Measurements from ENCODE around the gene AGPAT1. TPM values are rescaled to one million over a fixed set of nuclear protein-coding genes. Genes with fewer than 3 reads are reported as not detected.
A peak's percentile ranks its signal among the peaks of the same experiment; 100 is the strongest.

Gene AGPAT1
- polyA plus RNA-seq, 1 experiment, result 158 TPM

- Histone ChIP-seq H3K36me3 (ENCODE audit: control insufficient read depth, insufficient read depth, low read length) (peaks cover 3% of the 10 kb centered on the region), H3K4me3 (ENCODE audit: low read depth, low read length) (peak overlapping the region; percentile 79), H3K27me3 (ENCODE audit: control insufficient read depth, insufficient read depth, low read length) (no peaks in the 10 kb centered on the region)
- TF ChIP-seq CTCF (IDR thresholded peaks at IDR 0.05; ENCODE audit: insufficient read depth, low read depth, low read length), result no peak
- CTCF ChIA-PET, result interaction anchor here (0.8 to 5.0 kb wide), 6 partner anchors 9 to 119 kb away, joined by 3 to 51 read pairs (median 3); no protein-coding TSS in a partner anchor
- POLR2A ChIA-PET, result no interaction called here
- no peak for DNase-seq (ENCODE audit: low read depth)
Observed at GRCh38 chr6:32126880-32127279, 49.0 kb downstream of the AGPAT1 start.

- POLR2A ChIA-PET, result no interaction called here
- DNase-seq (ENCODE audit: low read depth), result no peak
- no peak for TF ChIP-seq CTCF (IDR thresholded peaks at IDR 0.05; ENCODE audit: insufficient read depth, low read depth, low read length)
- H3K36me3 ChIP-seq (ENCODE audit: control insufficient read depth, insufficient read depth, low read length), result peaks cover 14% of the 10 kb centered on the region
- CTCF ChIA-PET, result no interaction called here
- H3K4me3 ChIP-seq (ENCODE audit: low read depth, low read length), result no peak overlapping the region
- no peaks in the 10 kb centered on the region for H3K27me3 ChIP-seq (ENCODE audit: control insufficient read depth, insufficient read depth, low read length)
Observed at GRCh38 chr6:32123681-32124080, 52.2 kb downstream of the AGPAT1 start.

- ChIA-PET CTCF (interaction anchor here (1.1 to 5.2 kb wide), 4 partner anchors 8 to 135 kb away, joined by 3 to 51 read pairs (median 18); partner anchors contain the start of genes ATF6B and FKBPL), POLR2A (no interaction called here)
- TF ChIP-seq CTCF (IDR thresholded peaks at IDR 0.05; ENCODE audit: insufficient read depth, low read depth, low read length), result no peak
- DNase-seq (ENCODE audit: low read depth), result no peak
- Histone ChIP-seq H3K27me3 (ENCODE audit: control insufficient read depth, insufficient read depth, low read length) (no peaks in the 10 kb centered on the region), H3K36me3 (ENCODE audit: control insufficient read depth, insufficient read depth, low read length) (peaks cover 27% of the 10 kb centered on the region), H3K4me3 (ENCODE audit: low read depth, low read length) (no peak overlapping the region)
Observed at GRCh38 chr6:32120573-32121059, 55.3 kb downstream of the AGPAT1 start.

GRCh38 chr6:32118782-32119628, 56.9 kb downstream of the AGPAT1 start:
- H3K4me3 ChIP-seq (ENCODE audit: low read depth, low read length), result no peak overlapping the region
- CTCF ChIA-PET, result interaction anchor here (0.6 to 5.2 kb wide), 30 partner anchors 8 to 251 kb away, joined by 3 to 51 read pairs (median 5); partner anchors contain the start of genes AGPAT1, ATF6B, EGFL8 and FKBPL
- POLR2A ChIA-PET, result no interaction called here
- TF ChIP-seq CTCF (IDR thresholded peaks at IDR 0.05; ENCODE audit: insufficient read depth, low read depth, low read length), result peak; percentile 96
- no peak for DNase-seq (ENCODE audit: low read depth)
- H3K27me3 ChIP-seq (ENCODE audit: control insufficient read depth, insufficient read depth, low read length), result no peaks in the 10 kb centered on the region
- peaks cover 27% of the 10 kb centered on the region for H3K36me3 ChIP-seq (ENCODE audit: control insufficient read depth, insufficient read depth, low read length)

Small RNA genes lying within 50 kb of the gene (small RNA-seq; reads per million reads assigned to genes)
- not detected for gene AL662884.1 (ENCODE audit: insufficient read length, low read depth, low replicate concordance)
- not detected for gene MIR6833 (ENCODE audit: insufficient read length, low read depth, low replicate concordance)

Other genes with a start within 250 kb of the AGPAT1 start
- gene C2, start 248.4 kb downstream of the AGPAT1 start, polyA plus RNA-seq (2011; rRNA removed), result 0.74 and 1.2 TPM in 2 replicates
- gene CFB, start 230.0 kb downstream of the AGPAT1 start, polyA plus RNA-seq (2011; rRNA removed), result 6.7 and 7.6 TPM in 2 replicates
- gene NELFE, start 217.1 kb downstream of the AGPAT1 start, polyA plus RNA-seq (2011; rRNA removed), result 69.6 and 70.5 TPM in 2 replicates
- gene SKIC2, start 216.9 kb downstream of the AGPAT1 start, polyA plus RNA-seq (2011; rRNA removed), result 17.7 and 37.3 TPM in 2 replicates
- 18.2 and 28.1 TPM in 2 replicates for gene DXO, start 203.9 kb downstream of the AGPAT1 start, polyA plus RNA-seq (2011; rRNA removed)
- 5.9 and 9.7 TPM in 2 replicates for gene C4A, start 194.0 kb downstream of the AGPAT1 start, polyA plus RNA-seq (2011; rRNA removed)
- 9.2 and 14.4 TPM in 2 replicates for gene C4B, start 161.3 kb downstream of the AGPAT1 start, polyA plus RNA-seq (2011; rRNA removed)
- gene CYP21A2, start 137.7 kb downstream of the AGPAT1 start, polyA plus RNA-seq (2011; rRNA removed), result 0.11 and 0.29 TPM in 2 replicates
- gene TNXB, start 66.7 kb downstream of the AGPAT1 start, polyA plus RNA-seq (2011; rRNA removed), result 0.58 and 0.60 TPM in 2 replicates
- 46.5 and 69.2 TPM in 2 replicates for gene ATF6B, start 47.8 kb downstream of the AGPAT1 start, polyA plus RNA-seq (2011; rRNA removed)
- 5.3 and 5.6 TPM in 2 replicates for gene FKBPL, start 45.8 kb downstream of the AGPAT1 start, polyA plus RNA-seq (2011; rRNA removed)
- 0.77 and 0.78 TPM in 2 replicates for gene PRRT1, start 24.1 kb downstream of the AGPAT1 start, polyA plus RNA-seq (2011; rRNA removed)
- 24.2 and 31.9 TPM in 2 replicates for gene PPT2, start 21.9 kb downstream of the AGPAT1 start, polyA plus RNA-seq (2011; rRNA removed)
- gene EGFL8, start 11.5 kb downstream of the AGPAT1 start, polyA plus RNA-seq (2011; rRNA removed), result 3.7 and 4.0 TPM in 2 replicates
- gene RNF5, start 2.3 kb upstream of the AGPAT1 start, polyA plus RNA-seq (2011; rRNA removed), result 40.2 and 44.4 TPM in 2 replicates
- 2.4 and 2.6 TPM in 2 replicates for gene AGER, start 8.2 kb upstream of the AGPAT1 start, polyA plus RNA-seq (2011; rRNA removed)
- gene PBX2, start 14.1 kb upstream of the AGPAT1 start, polyA plus RNA-seq (2011; rRNA removed), result 59.5 and 73.5 TPM in 2 replicates
- gene GPSM3, start 16.6 kb upstream of the AGPAT1 start, polyA plus RNA-seq (2011; rRNA removed), result 9.8 and 13.3 TPM in 2 replicates
- gene NOTCH4, start 48.0 kb upstream of the AGPAT1 start, polyA plus RNA-seq (2011; rRNA removed), result 0.40 and 0.42 TPM in 2 replicates
- not detected in 2 replicates for gene TSBP1, start 195.8 kb upstream of the AGPAT1 start, polyA plus RNA-seq (2011; rRNA removed)
- not detected in 2 replicates for gene BTNL2, start 231.1 kb upstream of the AGPAT1 start, polyA plus RNA-seq (2011; rRNA removed)

All from BJ (cell line).